GM21576 (cell line): ENCODE measurements around the gene TENM4.
"Not testable (repeated sequence)": the region's sequence is repeated elsewhere in the genome, so short reads cannot be mapped to it uniquely, and the experiment has no call there.

Experiments
- ATAC-seq: cut with Tn5 transposase; IDR thresholded peaks from one replicate; pipeline ENCODE4 v1.9.1; 2021; ENCODE audit warnings: mild to moderate bottlenecking, moderate library complexity; ENCODE audit not compliant: unreplicated experiment

TENM4 gene

DNA sequence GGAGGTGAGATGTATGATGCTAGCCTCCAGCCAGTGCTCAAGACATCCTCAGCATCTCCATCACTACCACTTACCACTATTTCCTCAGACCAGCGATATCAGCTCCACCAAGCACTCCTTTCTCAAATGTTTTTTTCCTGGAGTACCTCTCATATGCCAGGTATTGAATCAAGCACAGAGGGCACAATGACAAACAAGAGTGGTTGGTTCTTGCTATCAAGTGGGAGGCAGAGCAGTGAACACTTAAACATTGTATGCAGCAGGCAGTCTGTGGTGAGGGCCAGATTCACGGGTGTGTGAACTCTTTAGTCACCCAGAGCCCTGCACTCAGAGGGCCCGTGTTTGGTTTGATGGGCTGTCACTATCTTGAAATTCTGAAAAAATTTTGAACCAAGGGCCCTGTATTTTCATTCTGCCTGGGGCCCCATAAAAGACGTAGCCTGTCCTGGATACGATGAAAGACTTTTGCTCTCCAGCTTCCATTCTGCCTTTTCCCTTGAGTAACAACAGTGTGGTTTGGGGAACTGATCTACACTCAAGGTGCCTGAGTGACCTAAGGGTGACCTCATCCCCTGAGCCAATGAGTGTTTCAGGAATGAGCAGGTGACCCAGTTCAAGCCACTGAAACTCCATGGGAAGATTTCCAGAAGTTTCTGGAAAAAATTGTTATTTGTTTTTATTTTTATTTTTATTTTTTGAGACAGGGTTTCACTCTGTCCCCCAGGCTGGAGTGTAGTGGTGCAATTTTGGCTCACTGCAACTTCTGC is 517.8 kb downstream of the TENM4 start:
- no peak for ATAC-seq

DNA sequence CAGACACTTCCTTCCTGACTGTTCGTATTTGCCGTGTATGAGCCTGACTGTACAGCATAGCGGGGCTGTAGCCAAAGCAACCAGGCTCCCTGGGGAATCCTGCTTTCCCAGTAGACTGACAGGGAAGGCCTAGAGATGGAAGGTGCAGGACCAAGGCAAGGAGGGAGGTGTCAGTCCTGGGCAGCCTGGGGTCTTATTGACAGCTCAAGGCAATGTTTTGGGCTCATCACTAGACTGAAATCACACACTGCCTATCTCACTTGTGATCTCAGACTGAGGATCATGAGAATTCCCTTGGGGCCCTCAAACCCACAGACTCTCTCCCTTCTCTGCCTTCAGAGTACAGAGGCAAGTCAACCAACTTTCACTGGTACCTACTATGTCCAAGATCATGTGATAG is 519.3 kb downstream of the TENM4 start:
- no peak for ATAC-seq

DNA sequence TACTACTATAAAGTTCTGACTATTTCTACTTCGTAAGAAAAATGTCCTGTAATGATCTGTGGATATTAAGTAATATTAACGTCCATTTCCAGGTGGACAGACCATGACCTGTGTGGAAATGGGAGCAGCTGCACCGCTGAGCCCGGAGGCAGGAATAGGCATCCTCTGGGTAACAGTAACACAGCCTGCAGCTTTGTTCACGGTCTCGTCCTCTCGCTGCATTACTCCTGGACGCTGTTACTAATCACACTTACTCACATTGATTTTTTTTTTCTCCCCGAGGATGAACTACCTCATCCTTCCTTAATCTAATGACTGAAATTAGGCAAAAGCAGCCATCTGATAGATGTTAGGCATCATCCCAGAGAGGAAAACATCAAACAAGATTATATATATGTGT is 520.5 kb downstream of the TENM4 start:
- no peak for ATAC-seq

GRCh38 chr11:78916759-78917158 is 524.1 kb downstream of the TENM4 start:
- ATAC-seq, result no peak

DNA sequence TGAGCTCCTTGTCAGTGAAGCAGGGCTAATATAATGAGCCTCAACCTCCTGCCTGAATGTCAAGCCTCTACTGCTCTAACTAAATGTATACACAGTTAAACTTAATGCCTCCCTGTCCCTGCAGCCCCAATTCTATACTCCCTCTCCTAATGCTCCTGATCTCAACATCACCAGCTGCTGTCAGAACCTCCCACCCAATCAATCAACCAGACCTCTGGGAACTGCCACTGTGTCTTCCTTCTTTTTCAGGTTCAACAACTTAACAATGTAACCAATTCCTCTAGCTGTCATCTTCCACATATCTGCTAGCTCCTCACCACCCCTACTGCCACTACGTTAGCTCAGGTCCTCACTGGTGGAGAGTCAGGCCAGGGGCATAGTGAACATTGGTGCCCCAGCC is 526.3 kb downstream of the TENM4 start:
- ATAC-seq, result no peak

GRCh38 chr11:78912778-78913177 is 528.1 kb downstream of the TENM4 start:
- ATAC-seq, result no peak

DNA sequence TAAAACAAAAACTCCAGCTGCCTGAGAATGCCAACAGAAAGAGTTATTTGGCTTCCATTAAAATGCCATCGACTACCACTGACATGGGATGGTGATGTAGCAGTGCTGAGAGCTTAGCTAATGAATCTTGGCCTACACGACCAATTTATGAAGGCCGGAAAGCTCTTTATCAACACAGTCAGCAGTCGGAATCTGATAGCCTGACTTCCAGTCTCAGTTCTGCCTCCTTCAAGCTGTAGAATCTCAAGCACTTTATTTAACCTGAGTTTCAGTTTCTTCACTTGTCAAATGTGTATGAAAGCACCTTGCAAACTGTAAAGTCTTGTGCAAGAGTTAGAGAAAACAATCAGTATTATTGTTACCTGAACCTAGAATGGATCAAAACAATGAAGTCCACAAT is 530.5 kb downstream of the TENM4 start:
- ATAC-seq, result no peak

DNA sequence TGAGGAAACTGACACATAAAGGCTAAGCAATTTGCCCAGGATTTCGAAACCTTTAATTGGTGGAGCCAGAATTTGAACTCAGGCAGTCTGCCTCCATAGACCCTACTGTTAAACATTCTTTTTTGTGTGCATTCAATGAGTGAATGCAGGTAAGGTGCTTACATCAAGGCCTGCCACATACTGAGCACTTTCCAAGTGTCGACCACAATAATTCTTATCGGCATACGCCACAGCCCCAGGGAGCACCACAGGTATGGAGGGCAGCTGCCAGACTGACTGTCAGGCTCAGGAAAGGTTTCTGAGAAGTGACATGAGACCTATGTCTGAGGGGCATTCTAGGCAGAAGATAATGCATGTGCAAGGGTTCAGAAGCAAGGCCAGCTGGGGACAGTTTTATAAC is 531.4 kb downstream of the TENM4 start:
- no peak for ATAC-seq

DNA sequence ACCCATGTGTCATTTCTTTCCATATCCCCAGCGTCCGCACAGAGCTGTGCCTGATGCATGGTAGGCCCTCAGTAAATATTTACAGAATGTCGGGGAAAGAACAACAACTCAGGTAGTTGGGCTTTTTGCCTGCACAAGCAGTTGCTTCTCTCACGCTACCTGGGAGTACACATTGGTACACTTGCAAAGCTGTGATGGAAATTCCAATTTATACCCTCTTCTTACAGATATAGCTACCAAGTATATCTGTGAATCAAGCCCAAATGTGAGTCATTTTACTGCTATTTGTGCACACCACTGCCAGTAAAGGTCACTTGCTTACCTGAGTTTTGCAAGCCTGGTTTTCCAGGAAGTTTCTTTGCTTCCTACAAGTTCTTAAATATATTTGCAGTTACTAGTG is 533.2 kb downstream of the TENM4 start:
- no peak for ATAC-seq

- no peak for ATAC-seq
Measured at GRCh38 chr11:78906566-78906965, 534.3 kb downstream of the TENM4 start.

- ATAC-seq, result no peak
Measured at GRCh38 chr11:78905756-78906155, 535.1 kb downstream of the TENM4 start.

DNA sequence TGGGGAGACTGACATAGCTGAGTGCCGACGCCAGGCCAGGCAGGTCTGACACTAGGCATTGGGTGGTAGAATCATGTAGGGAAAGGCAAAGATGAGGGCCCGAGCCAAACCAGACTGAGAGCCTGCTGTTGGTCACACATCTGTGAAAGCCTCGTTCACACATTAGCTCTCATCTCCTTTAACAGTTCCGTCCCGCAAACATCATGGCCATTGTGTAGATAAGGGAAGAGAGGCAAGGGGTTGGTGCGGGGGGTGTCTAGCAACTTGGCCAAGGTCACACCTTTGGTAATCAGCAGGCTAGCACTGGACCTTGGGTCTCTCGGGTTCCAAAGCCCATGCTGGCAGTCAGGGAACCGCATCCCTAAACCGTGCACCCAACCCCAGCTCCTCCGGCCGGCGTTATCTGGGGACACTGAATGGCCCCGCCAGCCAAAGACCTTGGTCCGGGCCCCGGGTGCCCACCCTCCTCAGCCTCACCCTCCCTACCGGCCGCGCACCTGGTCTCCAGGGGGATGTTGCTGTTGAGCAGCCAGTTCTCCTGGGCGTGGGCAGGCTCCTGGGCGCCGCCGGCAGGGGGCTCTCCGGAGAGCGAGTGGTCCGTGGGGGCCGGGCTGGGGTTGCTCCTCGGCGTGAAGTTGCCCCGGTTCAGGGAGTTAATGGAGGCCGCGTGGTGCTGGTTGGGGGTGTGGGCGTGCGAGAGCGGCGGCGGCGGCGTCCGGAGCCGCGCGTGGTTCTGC is 537.9 kb downstream of the TENM4 start:
- ATAC-seq, result no peak

DNA sequence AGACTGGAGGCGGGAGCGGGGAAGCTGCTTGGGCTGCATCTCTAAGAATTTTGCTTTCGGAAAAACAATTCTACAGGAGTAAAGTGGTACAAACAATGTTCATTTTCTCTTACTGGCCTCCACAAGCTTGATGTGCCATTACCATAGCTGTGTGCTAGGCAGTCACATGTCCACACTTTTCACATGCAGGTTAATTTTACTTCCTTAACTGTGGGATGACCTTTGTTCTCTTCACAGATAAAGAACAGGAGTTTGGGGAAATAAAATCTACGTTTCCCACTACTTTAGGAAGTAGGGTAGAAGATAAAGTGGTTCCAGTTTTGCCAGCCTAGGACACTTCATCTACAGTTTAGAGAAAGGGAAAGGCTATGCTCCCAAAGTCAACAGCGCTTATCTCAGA is 539.0 kb downstream of the TENM4 start:
- no peak for ATAC-seq

DNA sequence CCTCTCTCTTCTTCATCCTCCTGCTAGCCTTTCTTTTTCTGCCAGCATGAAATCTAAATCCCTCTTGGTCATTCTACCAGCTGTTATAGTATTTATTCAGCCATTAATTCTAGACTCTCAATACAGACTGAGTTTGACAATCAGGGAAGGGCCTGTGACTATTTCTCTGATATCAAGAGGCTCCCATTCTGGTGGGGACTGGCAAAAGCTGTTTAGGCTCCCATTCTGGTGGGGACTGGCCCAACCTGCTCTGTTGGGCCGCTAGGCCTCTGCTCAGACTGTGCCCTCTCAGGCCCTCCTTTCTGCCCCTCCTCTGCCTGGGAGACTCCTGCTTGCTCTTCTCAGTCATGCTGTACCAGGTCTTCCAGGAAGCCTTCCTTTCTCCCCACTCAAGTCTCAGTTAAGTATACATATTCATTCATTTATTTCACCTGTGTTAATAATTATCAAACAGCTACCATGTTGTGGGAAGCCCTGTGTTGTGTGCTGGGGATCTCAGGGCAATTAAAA is 542.5 kb downstream of the TENM4 start:
- no peak for ATAC-seq

GRCh38 chr11:78893996-78894395 is 546.8 kb downstream of the TENM4 start:
- no peak for ATAC-seq

DNA sequence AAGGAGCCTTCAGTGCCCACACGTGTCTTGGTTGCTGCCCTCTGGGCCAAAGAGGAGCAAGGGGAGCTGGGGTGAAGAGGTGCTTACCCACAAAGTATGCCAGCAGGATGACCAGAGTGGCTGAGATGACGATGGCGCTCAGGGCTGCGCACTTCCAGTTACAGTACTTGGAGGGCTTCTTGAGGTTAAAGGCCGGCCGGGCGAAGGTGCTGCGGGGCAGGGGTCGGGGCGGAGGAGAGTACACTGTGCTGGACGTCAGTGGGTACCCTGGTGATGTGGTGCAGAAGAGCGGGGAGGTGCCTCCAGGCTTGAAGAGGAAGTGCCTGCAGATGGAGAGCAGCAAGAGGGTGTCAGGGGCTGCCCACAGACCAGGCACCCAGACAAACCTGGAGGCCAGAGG is 551.1 kb downstream of the TENM4 start:
- no peak for ATAC-seq

DNA sequence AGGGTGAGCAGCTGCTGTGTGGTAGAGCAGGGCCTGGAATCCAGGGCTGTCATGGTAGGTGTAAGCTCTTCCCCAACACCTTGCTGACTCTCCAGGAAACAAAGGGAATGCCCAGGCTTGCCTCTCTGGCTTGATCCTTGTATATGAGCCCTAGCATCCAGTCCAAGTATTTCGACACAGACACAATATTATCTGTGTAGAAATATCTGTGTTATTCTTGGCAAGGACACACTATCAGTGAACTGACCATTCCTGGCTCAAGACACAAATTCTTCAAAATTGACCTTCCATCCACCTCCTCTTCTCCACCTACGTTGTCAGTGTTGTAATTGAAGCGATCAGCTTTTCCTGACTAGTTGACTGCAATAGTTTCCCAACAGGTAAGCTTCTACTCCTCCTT is 554.2 kb downstream of the TENM4 start:
- ATAC-seq, result no peak

DNA sequence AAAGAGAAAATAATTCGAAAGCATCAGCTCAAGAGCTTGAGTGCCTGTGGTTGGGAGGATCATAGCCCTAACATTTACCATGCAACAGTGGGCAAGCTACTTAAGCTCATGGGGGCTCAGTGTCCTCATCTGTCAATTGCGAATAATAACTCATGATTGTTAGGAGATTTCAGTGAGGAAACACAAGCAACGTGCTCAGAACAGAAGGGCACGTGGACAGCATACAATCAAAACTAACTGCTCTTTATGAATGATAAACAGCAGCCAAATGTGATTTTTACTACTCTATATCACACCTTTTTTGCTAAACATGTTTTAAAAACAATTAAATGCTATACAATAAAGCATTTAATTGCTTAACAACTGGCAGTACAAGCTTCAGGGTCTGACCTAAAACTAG is 556.1 kb downstream of the TENM4 start:
- ATAC-seq, result no peak

DNA sequence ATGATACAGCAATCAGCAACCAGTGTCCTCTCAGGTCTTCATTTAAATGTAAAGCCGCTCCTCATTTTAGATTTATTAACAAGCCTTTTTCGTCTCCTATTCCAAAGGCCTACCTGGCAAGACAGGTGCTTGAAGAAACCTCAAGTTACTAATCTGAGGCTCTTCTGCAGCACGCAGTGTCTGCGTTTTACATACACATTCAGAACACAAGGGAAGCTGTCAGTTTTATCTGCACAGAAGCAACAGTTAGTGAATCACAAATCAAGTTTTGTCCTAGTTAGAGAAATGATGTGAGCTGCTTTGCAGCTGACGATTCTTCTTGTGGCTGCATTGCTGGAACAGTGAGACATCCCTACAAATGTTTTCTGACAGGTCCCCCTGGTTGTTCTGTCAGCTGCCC is 557.3 kb downstream of the TENM4 start:
- no peak for ATAC-seq

- ATAC-seq, result not testable (repeated sequence)
Measured at GRCh38 chr11:78879094-78879980, 561.5 kb downstream of the TENM4 start.

GRCh38 chr11:78878631-78879030 is 562.2 kb downstream of the TENM4 start:
- no peak for ATAC-seq
